Measurements from ENCODE around the gene MYRFL.

DNA sequence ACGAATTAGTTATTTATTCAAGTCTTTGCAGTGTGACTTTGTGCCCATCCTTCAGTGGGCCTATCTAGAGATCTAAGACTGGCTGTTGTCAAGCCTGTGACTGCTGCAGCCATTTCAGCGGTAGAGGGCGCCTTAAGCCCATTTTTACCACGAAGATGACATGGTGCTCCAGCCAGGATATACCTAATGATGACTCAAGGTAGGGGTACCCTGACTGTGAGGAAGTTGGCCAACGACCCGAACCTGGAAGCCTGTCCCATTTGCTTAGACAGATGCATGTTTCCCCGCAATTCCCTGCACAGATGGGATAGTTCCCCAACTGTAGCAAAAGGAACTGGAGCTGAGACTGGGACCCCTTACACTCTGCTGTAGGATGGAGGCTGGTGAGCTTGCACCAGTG lies 45.1 kb upstream of the MYRFL start:
- TF ChIP-seq POLR2A (IDR thresholded peaks at IDR 0.05; ENCODE audit: low read depth, low read length) (no peak), POLR2AphosphoS5 (IDR thresholded peaks at IDR 0.05; ENCODE audit: low read depth, low read length) (no peak), PAX5 (IDR thresholded peaks at IDR 0.05; ENCODE audit: insufficient read depth, low read length, severe bottlenecking) (no peak), TAF1 (IDR thresholded peaks at IDR 0.05; ENCODE audit: low read depth, low read length) (no peak), POU2F2 (IDR thresholded peaks at IDR 0.05; ENCODE audit: low read depth, low read length) (no peak)

All from GM12891 (cell line).